ENCODE measurements around the gene P3H2. TPM values are rescaled to one million over a fixed set of nuclear protein-coding genes. Genes with fewer than 3 reads are reported as not detected.
A peak's percentile ranks its signal among the peaks of the same experiment; 100 is the strongest.

The P3H2 gene
- total and polyA plus RNA-seq, 2 experiments from 2014 or later: 8.2 to 24.2 TPM

DNA sequence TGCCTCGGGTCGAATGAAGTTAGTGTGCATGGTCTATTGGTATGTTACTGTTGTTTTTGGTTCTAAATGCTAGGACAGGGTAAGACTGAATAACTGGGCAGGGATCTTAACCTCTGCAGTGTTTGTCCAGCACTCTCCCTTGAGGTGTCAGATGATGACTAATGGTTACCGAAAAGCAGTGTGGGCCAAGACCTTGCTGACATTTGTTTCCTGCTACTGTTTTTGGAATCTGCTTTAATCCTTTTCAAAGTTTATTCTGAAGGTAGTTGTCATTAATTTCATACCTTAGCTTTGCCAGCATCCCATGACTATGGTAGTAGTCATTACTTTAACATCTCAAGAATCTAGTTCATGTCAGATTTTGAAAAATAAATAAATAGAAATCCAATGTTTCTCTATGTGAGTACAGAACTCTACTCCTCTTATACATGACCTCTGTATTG, 117.0 kb downstream of the P3H2 start:
- H3K9me3 Mint-ChIP-seq: no peaks in the 10 kb centered on the region
- H3K36me3 ChIP-seq (ENCODE audit: insufficient read depth): no peaks in the 10 kb centered on the region
- ATAC-seq (no peak), DNase-seq (ENCODE audit: low spot score) (no peak)
- H3K4me3 Mint-ChIP-seq: no peak overlapping the region
- no peak overlapping the region for H3K4me2 ChIP-seq
- H3K27ac Mint-ChIP-seq: no peak overlapping the region
- TF ChIP-seq, protein P1, sequence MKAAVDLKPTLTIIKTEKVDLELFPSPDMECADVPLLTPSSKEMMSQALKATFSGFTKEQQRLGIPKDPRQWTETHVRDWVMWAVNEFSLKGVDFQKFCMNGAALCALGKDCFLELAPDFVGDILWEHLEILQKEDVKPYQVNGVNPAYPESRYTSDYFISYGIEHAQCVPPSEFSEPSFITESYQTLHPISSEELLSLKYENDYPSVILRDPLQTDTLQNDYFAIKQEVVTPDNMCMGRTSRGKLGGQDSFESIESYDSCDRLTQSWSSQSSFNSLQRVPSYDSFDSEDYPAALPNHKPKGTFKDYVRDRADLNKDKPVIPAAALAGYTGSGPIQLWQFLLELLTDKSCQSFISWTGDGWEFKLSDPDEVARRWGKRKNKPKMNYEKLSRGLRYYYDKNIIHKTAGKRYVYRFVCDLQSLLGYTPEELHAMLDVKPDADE (IDR thresholded peaks at IDR 0.05): no peak
- H3K36me3 Mint-ChIP-seq (ENCODE audit: low read depth): no peaks in the 10 kb centered on the region
- H3K9me2 ChIP-seq (ENCODE audit: insufficient read depth): no peaks in the 10 kb centered on the region
- no peaks in the 10 kb centered on the region for H4K20me1 ChIP-seq (replicated peaks; ENCODE audit: insufficient read depth)
- no peak overlapping the region for H3K27ac ChIP-seq (ENCODE audit: low read depth)
- no peaks in the 10 kb centered on the region for H3K27me3 ChIP-seq (ENCODE audit: insufficient read depth)
- no peaks in the 10 kb centered on the region for H3F3A ChIP-seq (replicated peaks; ENCODE audit: low read depth)
- peaks cover 16% of the 10 kb centered on the region for H3K4me1 ChIP-seq (ENCODE audit: insufficient read depth)
- no peaks in the 10 kb centered on the region for H3K79me2 ChIP-seq (replicated peaks; ENCODE audit: insufficient read depth)
- no peak overlapping the region for H2AFZ ChIP-seq
- no peak overlapping the region for H3K4me3 ChIP-seq
- H3K27me3 Mint-ChIP-seq (ENCODE audit: insufficient read depth, low read depth, poor library complexity): no peaks in the 10 kb centered on the region
- peaks cover 27% of the 10 kb centered on the region for H3K4me1 Mint-ChIP-seq

DNA sequence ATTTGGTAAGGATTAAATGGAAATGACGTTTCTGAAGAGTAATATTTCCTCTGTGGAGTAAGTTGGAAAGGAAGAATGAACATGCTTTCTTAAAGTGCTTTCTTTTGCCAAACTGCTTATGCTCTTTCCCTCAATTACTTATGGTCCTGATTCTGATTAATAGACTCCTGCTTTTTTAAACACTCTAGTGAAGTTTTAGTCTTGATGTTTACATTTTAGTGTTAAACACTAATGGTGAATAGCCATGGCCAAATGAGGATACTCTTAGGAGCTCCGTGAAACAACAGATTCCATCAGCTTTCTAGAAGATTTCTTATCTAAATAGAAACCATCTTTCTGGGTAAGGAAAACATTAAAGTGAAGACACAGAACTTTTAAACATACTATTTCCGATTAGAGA, 117.6 kb downstream of the P3H2 start:
- DNase-seq (ENCODE audit: low spot score) (no peak), ATAC-seq (no peak)
- H3K4me1 Mint-ChIP-seq: peaks cover 27% of the 10 kb centered on the region
- Histone ChIP-seq H3K4me2 (no peak overlapping the region), H3K4me1 (ENCODE audit: insufficient read depth) (peaks cover 16% of the 10 kb centered on the region), H4K20me1 (replicated peaks; ENCODE audit: insufficient read depth) (no peaks in the 10 kb centered on the region), H3K79me2 (replicated peaks; ENCODE audit: insufficient read depth) (no peaks in the 10 kb centered on the region), H3K4me3 (no peak overlapping the region), H3K9me2 (ENCODE audit: insufficient read depth) (no peaks in the 10 kb centered on the region), H3K36me3 (ENCODE audit: insufficient read depth) (no peaks in the 10 kb centered on the region), H3K27me3 (ENCODE audit: insufficient read depth) (no peaks in the 10 kb centered on the region), H2AFZ (no peak overlapping the region), H3F3A (replicated peaks; ENCODE audit: low read depth) (no peaks in the 10 kb centered on the region), H3K27ac (ENCODE audit: low read depth) (no peak overlapping the region)
- no peaks in the 10 kb centered on the region for H3K36me3 Mint-ChIP-seq (ENCODE audit: low read depth)
- no peaks in the 10 kb centered on the region for H3K27me3 Mint-ChIP-seq (ENCODE audit: insufficient read depth, low read depth, poor library complexity)
- no peaks in the 10 kb centered on the region for H3K9me3 Mint-ChIP-seq
- H3K4me3 Mint-ChIP-seq: no peak overlapping the region
- H3K27ac Mint-ChIP-seq: peak overlapping the region; percentile 59; the same call in 1 of the 2 replicates
- TF ChIP-seq ZNF114 (CRISPR knock-in tag; IDR thresholded peaks at IDR 0.05) (no peak), EZH2 (IDR thresholded peaks at IDR 0.05; ENCODE audit: low read depth, unreplicated experiment) (no peak), ZNF462 (CRISPR knock-in tag; IDR thresholded peaks at IDR 0.05) (no peak), CREB1 (CRISPR knock-in tag; IDR thresholded peaks at IDR 0.05; ENCODE audit: low read depth) (no peak), POLR2AphosphoS5 (IDR thresholded peaks at IDR 0.05; ENCODE audit: low read depth) (no peak)

Data from GM23338 (cell line).